NT2/D1 (cell line): ENCODE results near the gene CHST15.

ENCODE experiments used
- SUZ12 ChIP-seq: IDR thresholded peaks from 2 replicates; pipeline ENCODE4 v1.6.1; 2011; ENCODE audit not compliant: insufficient read length, insufficient read depth; ENCODE audit errors: extremely low read depth
- YY1 ChIP-seq: IDR thresholded peaks from 2 replicates; pipeline ENCODE4 v1.6.1; 2011; ENCODE audit not compliant: insufficient read length, insufficient read depth
- ZNF274 ChIP-seq: IDR thresholded peaks from 2 replicates; pipeline ENCODE4 v1.6.1; 2011; ENCODE audit warnings: mild to moderate bottlenecking, low read depth, low read length

- no peak for TF ChIP-seq ZNF274
- no peak for TF ChIP-seq SUZ12
- no peak for TF ChIP-seq YY1
Measured at GRCh38 chr10:124105594-124105993, 12.2 kb upstream of the CHST15 start.
